SK-N-SH (cell line): Measurements from ENCODE around the gene POLE3. TPM values are rescaled to one million over a fixed set of nuclear protein-coding genes. Genes with fewer than 3 reads are reported as not detected.

Experiments
- CTCF ChIA-PET: fragments of 300-600, 350-600 bp; formaldehyde crosslinking; extraction: SDS; loops from one replicate; lab custom pipeline; 2021; lab: Yijun Ruan, JAX
- POLR2A ChIA-PET: fragments of 350-600 bp; sonication (Branson Sonifier 250); formaldehyde crosslinking; extraction: SDS; loops from one replicate; lab custom pipeline; 2020; ENCODE audit warnings: antibody characterized with exemption, inconsistent platforms; lab: Yijun Ruan, JAX
- DNase-seq: peaks from one replicate; pipeline ENCODE4 v3.0.0; 2012
- H2AFZ ChIP-seq: fragments of 200-600 bp; sonication (generic); 2 replicates; pipeline ENCODE4 v1.8.1; 2016; ENCODE audit warnings: antibody characterized with exemption, mild to moderate bottlenecking, low read depth
- H3F3A ChIP-seq: fragments of 200-600 bp; sonication (generic); replicated peaks from 2 replicates; pipeline ENCODE3; 2016; ENCODE audit warnings: antibody characterized with exemption, mild to moderate bottlenecking; ENCODE audit not compliant: insufficient read depth
- H3K27ac ChIP-seq, 2 experiments: fragments of 200-500 bp in 1 of 2; fragments of 200-600 bp in 1 of 2; sonication (Bioruptor generic) in 1 of 2; sonication (generic), shearing (Covaris generic) in 1 of 2; 2 replicates each; pipeline versions ENCODE4 v1.5.1 to v1.6.1; 2014 to 2016; ENCODE audit warnings: low read depth in 2 of 2, inconsistent platforms in 1 of 2, low read length in 1 of 2, mild to moderate bottlenecking in 1 of 2, mixed read lengths in 1 of 2
- H3K27me3 ChIP-seq: fragments of 200-600 bp; sonication (generic), shearing (Covaris generic); 2 replicates; pipeline ENCODE4 v1.6.1; 2016; ENCODE audit warnings: mixed run types; ENCODE audit not compliant: insufficient read depth
- H3K36me3 ChIP-seq, 2 experiments: fragments of 200-500 bp in 1 of 2; fragments of 200-600 bp in 1 of 2; sonication (Bioruptor generic) in 1 of 2; sonication (generic) in 1 of 2; replicated peaks in 1 of 2; 2 replicates each; pipeline versions ENCODE3 to v1.5.1; 2014 to 2016; ENCODE audit warnings: low read length in 1 of 2, mild to moderate bottlenecking in 1 of 2; ENCODE audit not compliant: insufficient read depth in 2 of 2, control insufficient read depth in 1 of 2
- H3K4me1 ChIP-seq, 2 experiments: fragments of 200-500 bp in 1 of 2; fragments of 200-600 bp in 1 of 2; sonication (Bioruptor generic) in 1 of 2; sonication (generic), shearing (Covaris generic) in 1 of 2; 2 replicates each; pipeline versions ENCODE4 v1.5.1 to v1.6.1; 2014 to 2016; ENCODE audit warnings: low read depth in 1 of 2, low read length in 1 of 2, mixed run types in 1 of 2; ENCODE audit not compliant: insufficient read depth in 2 of 2, control insufficient read depth in 1 of 2
- H3K4me2 ChIP-seq: fragments of 200-600 bp; sonication (generic), shearing (Covaris generic); 2 replicates; pipeline ENCODE4 v1.6.1; 2017; ENCODE audit warnings: mixed run types
- H3K4me3 ChIP-seq, 2 experiments: fragments of 200-500 bp in 1 of 2; fragments of 200-600 bp in 1 of 2; sonication (Bioruptor generic) in 1 of 2; sonication (generic), shearing (Covaris generic) in 1 of 2; 2 replicates each; pipeline versions ENCODE4 v1.5.1 to v1.8.1; 2014 to 2016; ENCODE audit warnings: low read depth in 2 of 2, inconsistent platforms in 1 of 2, low read length in 1 of 2, mild to moderate bottlenecking in 1 of 2, mixed read lengths in 1 of 2, moderate library complexity in 1 of 2
- H3K79me2 ChIP-seq: fragments of 200-600 bp; sonication (generic); 2 replicates; pipeline ENCODE4 v1.8.1; 2017; ENCODE audit warnings: mild to moderate bottlenecking; ENCODE audit not compliant: insufficient read depth
- H3K9ac ChIP-seq: fragments of 200-600 bp; sonication (generic); 2 replicates; pipeline ENCODE4 v1.6.1; 2017; ENCODE audit warnings: mixed run types
- H3K9me2 ChIP-seq: fragments of 200-600 bp; sonication (generic); 2 replicates; pipeline ENCODE4 v1.6.1; 2017; ENCODE audit warnings: mixed run types
- H3K9me3 ChIP-seq: fragments of 200-600 bp; sonication (generic); 2 replicates; pipeline ENCODE4 v1.6.1; 2017; ENCODE audit warnings: mixed run types, mild to moderate bottlenecking, moderate library complexity
- H4K20me1 ChIP-seq: fragments of 200-600 bp; sonication (generic); 2 replicates; pipeline ENCODE4 v1.6.1; 2017; ENCODE audit warnings: mild to moderate bottlenecking, mixed run types; ENCODE audit not compliant: insufficient read depth
- CHD2 ChIP-seq: fragments of 150-350 bp; IDR thresholded peaks from 2 replicates; pipeline ENCODE4 v1.6.1; 2018; ENCODE audit warnings: low read length; ENCODE audit not compliant: partially characterized antibody
- ELF1 ChIP-seq: IDR thresholded peaks from 2 replicates; pipeline ENCODE4 v1.4.0; 2012
- EP300 ChIP-seq, 2 experiments: IDR thresholded peaks; 2 replicates each; pipeline versions ENCODE4 v1.4.0 to v1.6.1; 2012; ENCODE audit warnings: borderline replicate concordance in 1 of 2, low read depth in 1 of 2, low read length in 1 of 2
- FOSL2 ChIP-seq: IDR thresholded peaks from 2 replicates; pipeline ENCODE4 v1.4.0; 2012; ENCODE audit warnings: low read depth, mild to moderate bottlenecking, moderate library complexity, borderline replicate concordance
- FOXJ3 ChIP-seq: sonication (generic); formaldehyde crosslinking; IDR thresholded peaks from 2 replicates; pipeline ENCODE4 v1.5.1; 2020; ENCODE audit warnings: mild to moderate bottlenecking, missing genetic modification reagents
- JUND ChIP-seq: IDR thresholded peaks from 2 replicates; pipeline ENCODE4 v1.4.0; 2012
- MAX ChIP-seq: IDR thresholded peaks from 2 replicates; pipeline ENCODE4 v1.4.0; 2012; ENCODE audit warnings: low read depth
- MEF2A ChIP-seq: IDR thresholded peaks from 2 replicates; pipeline ENCODE4 v1.4.0; 2012; ENCODE audit warnings: low read depth, borderline replicate concordance
- NFIC ChIP-seq: IDR thresholded peaks from 2 replicates; pipeline ENCODE4 v1.4.0; 2012; ENCODE audit warnings: borderline replicate concordance
- NRF1 ChIP-seq: IDR thresholded peaks from 2 replicates; pipeline ENCODE4 v1.6.1; 2012; ENCODE audit warnings: low read depth, mild to moderate bottlenecking, low read length
- RAD21 ChIP-seq: IDR thresholded peaks from 2 replicates; pipeline ENCODE4 v1.6.1; 2012; ENCODE audit warnings: mild to moderate bottlenecking, low read length
- RCOR1 ChIP-seq: fragments of 150-350 bp; IDR thresholded peaks from 2 replicates; pipeline ENCODE4 v1.6.1; 2017; ENCODE audit warnings: antibody characterized with exemption, low read length
- RFX5 ChIP-seq: IDR thresholded peaks from 2 replicates; pipeline ENCODE4 v1.6.1; 2012; ENCODE audit warnings: mild to moderate bottlenecking, improper control_type of control experiment, low read length
- RXRA ChIP-seq: IDR thresholded peaks from 2 replicates; pipeline ENCODE4 v1.4.0; 2012; ENCODE audit warnings: low read depth, mild to moderate bottlenecking, borderline replicate concordance
- SIN3A ChIP-seq: IDR thresholded peaks from 2 replicates; pipeline ENCODE4 v1.6.1; 2012; ENCODE audit warnings: low read depth, mild to moderate bottlenecking, low read length, moderate library complexity, borderline replicate concordance
- SMC3 ChIP-seq: IDR thresholded peaks from 2 replicates; pipeline ENCODE4 v1.6.1; 2012; ENCODE audit warnings: low read depth, low read length, improper control_type of control experiment
- TCF12 ChIP-seq: IDR thresholded peaks from 2 replicates; pipeline ENCODE4 v1.4.0; 2012
- TEAD4 ChIP-seq: IDR thresholded peaks from 2 replicates; pipeline ENCODE4 v1.4.0; 2012; ENCODE audit warnings: mild to moderate bottlenecking, borderline replicate concordance; ENCODE audit not compliant: insufficient read depth
- WGBS: methylation state at CpG from one replicate; pipeline ENCODE4 v1.1.6; 2017; ENCODE audit warnings: low lambda C conversion rate; 5-methylcytosine and 5-hydroxymethylcytosine counted together
- polyA plus RNA-seq, 3 experiments: library from polyadenylated mRNA; depleted of rRNA; stranded (reverse); fragments of >200 nt; gene quantifications; 2 replicates each; pipeline ENCODE4 v1.2.3, GENCODE V29; 2012
- TF ChIP-seq, protein P1 (sequence below): fragments of 150-350 bp; IDR thresholded peaks from 2 replicates; pipeline ENCODE4 v1.6.1; 2017; ENCODE audit warnings: antibody characterized with exemption, low read length, low read depth, borderline replicate concordance
- TF ChIP-seq, protein P2 (sequence below): IDR thresholded peaks from 2 replicates; pipeline ENCODE4 v1.4.0; 2012; ENCODE audit warnings: low read depth, borderline replicate concordance
- TF ChIP-seq, protein P3 (sequence below): fragments of 150-350 bp; IDR thresholded peaks from 2 replicates; pipeline ENCODE4 v1.6.1; 2016; ENCODE audit warnings: mild to moderate bottlenecking, low read depth, low read length
- TF ChIP-seq, protein P4 (sequence below): IDR thresholded peaks from 2 replicates; pipeline ENCODE4; 2012
- TF ChIP-seq, protein P5 (sequence below): fragments of 200-600 bp; sonication (generic); IDR thresholded peaks from 2 replicates; pipeline ENCODE4 v1.6.1; 2017; ENCODE audit warnings: antibody characterized with exemption, mild to moderate bottlenecking, moderate library complexity

The POLE3 gene
- polyA plus RNA-seq, 1 of the 3 experiments (the other 2 are of a cell fraction): 40.1 TPM

- no peak overlapping the region for H3K4me3 ChIP-seq
- ChIA-PET POLR2A (no interaction called here), CTCF (interaction anchor here (0.9 to 2.6 kb wide), 8 partner anchors 11 to 227 kb away, joined by 3 to 7 read pairs (median 3); no protein-coding TSS in a partner anchor)
- H3K79me2 ChIP-seq: no peaks in the 10 kb centered on the region
- H3K27me3 ChIP-seq: peaks cover 8% of the 10 kb centered on the region; the same call in 1 of the 2 replicates
- H3K9me2 ChIP-seq: no peaks in the 10 kb centered on the region
- H3K4me2 ChIP-seq: no peak overlapping the region
- no peaks in the 10 kb centered on the region for H3K36me3 ChIP-seq
- H4K20me1 ChIP-seq: no peaks in the 10 kb centered on the region
- no peaks in the 10 kb centered on the region for H3F3A ChIP-seq
- no peak for DNase-seq
- no peaks in the 10 kb centered on the region for H3K9me3 ChIP-seq
- TF ChIP-seq RXRA: no peak
- TF ChIP-seq JUND: no peak
- TF ChIP-seq EP300 (IDR thresholded peaks at IDR 0.05; ENCODE audit: borderline replicate concordance in 1 of 2, low read depth in 1 of 2, low read length in 1 of 2): no peak
- TF ChIP-seq, protein P1, sequence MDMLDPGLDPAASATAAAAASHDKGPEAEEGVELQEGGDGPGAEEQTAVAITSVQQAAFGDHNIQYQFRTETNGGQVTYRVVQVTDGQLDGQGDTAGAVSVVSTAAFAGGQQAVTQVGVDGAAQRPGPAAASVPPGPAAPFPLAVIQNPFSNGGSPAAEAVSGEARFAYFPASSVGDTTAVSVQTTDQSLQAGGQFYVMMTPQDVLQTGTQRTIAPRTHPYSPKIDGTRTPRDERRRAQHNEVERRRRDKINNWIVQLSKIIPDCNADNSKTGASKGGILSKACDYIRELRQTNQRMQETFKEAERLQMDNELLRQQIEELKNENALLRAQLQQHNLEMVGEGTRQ: no peak
- TF ChIP-seq RCOR1: no peak
- TF ChIP-seq CHD2: no peak
- no peak for TF ChIP-seq NFIC
- no peak for TF ChIP-seq TEAD4
- no peak for TF ChIP-seq SMC3
- no peak for TF ChIP-seq MEF2A
- TF ChIP-seq, protein P2, sequence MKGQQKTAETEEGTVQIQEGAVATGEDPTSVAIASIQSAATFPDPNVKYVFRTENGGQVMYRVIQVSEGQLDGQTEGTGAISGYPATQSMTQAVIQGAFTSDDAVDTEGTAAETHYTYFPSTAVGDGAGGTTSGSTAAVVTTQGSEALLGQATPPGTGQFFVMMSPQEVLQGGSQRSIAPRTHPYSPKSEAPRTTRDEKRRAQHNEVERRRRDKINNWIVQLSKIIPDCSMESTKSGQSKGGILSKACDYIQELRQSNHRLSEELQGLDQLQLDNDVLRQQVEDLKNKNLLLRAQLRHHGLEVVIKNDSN: no peak
- TF ChIP-seq SIN3A: no peak
- no peak for TF ChIP-seq ELF1
- TF ChIP-seq RAD21: no peak
- no peak for TF ChIP-seq TCF12
- no peak for TF ChIP-seq RFX5
- H3K9ac ChIP-seq: no peak overlapping the region
- no peak overlapping the region for H2AFZ ChIP-seq
- H3K27ac ChIP-seq: no peak overlapping the region
- no peaks in the 10 kb centered on the region for H3K4me1 ChIP-seq
These were observed 20.7 kb upstream of the POLE3 start for GRCh38 chr9:113431191-113431590.

DNA sequence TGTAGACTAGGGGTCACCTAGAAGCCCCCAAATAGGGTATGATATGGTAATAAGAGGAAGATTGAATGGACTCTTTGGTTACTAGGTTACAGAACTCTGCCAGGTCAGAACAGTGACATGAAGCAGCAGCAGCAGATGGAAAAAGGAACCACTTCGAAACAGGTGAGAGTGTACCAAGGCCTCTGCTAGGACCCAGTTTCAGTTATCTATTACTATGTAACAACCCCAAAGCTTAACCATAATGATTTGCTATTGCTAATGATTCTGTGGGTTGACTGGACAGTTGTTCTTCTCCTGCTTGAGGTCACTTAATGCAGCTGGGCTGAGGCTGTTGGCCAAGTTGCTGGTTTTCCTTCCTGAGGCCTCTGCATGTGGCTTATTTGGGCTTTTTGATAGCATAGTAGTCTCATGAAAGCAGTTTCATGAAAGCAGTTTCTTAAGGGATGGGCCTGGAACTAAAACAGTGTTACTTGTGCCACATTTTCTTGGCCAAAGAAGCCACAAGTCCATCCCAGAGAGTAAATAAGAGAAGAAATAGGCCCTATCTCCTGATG is 17.7 kb upstream of the POLE3 start:
- no peaks in the 10 kb centered on the region for H3K36me3 ChIP-seq
- H3K9ac ChIP-seq: no peak overlapping the region
- 57% methylated on average over 1 of the region's 1 CpG for WGBS
- CTCF ChIA-PET: interaction anchor here (1.2 to 1.9 kb wide), 3 partner anchors 18 to 230 kb away, joined by 3 to 9 read pairs (median 4); no protein-coding TSS in a partner anchor
- H4K20me1 ChIP-seq: no peaks in the 10 kb centered on the region
- H2AFZ ChIP-seq: no peak overlapping the region
- H3K9me2 ChIP-seq: no peaks in the 10 kb centered on the region
- H3K79me2 ChIP-seq: no peaks in the 10 kb centered on the region
- H3K4me3 ChIP-seq: no peak overlapping the region
- no peak for DNase-seq
- no peak overlapping the region for H3K4me2 ChIP-seq
- H3K9me3 ChIP-seq: no peaks in the 10 kb centered on the region
- peaks cover 5% of the 10 kb centered on the region; the same call in 1 of the 2 replicates for H3K27me3 ChIP-seq
- no peak overlapping the region for H3K27ac ChIP-seq
- H3K4me1 ChIP-seq: no peaks in the 10 kb centered on the region
- no peaks in the 10 kb centered on the region for H3F3A ChIP-seq
- POLR2A ChIA-PET: interaction anchor here (1.0 kb wide), 1 partner anchor 18 kb away, joined by 4 read pairs; the partner anchor contains the start of genes C9orf43 and POLE3
- TF ChIP-seq RXRA: no peak
- TF ChIP-seq FOSL2: no peak
- TF ChIP-seq FOXJ3 (CRISPR knock-in tag): no peak
- TF ChIP-seq NRF1: no peak
- TF ChIP-seq SMC3: no peak
- TF ChIP-seq MAX: no peak
- TF ChIP-seq, protein P2: no peak
- TF ChIP-seq NFIC: no peak
- TF ChIP-seq, protein P3, sequence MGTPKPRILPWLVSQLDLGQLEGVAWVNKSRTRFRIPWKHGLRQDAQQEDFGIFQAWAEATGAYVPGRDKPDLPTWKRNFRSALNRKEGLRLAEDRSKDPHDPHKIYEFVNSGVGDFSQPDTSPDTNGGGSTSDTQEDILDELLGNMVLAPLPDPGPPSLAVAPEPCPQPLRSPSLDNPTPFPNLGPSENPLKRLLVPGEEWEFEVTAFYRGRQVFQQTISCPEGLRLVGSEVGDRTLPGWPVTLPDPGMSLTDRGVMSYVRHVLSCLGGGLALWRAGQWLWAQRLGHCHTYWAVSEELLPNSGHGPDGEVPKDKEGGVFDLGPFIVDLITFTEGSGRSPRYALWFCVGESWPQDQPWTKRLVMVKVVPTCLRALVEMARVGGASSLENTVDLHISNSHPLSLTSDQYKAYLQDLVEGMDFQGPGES: no peak
- TF ChIP-seq, protein P4, sequence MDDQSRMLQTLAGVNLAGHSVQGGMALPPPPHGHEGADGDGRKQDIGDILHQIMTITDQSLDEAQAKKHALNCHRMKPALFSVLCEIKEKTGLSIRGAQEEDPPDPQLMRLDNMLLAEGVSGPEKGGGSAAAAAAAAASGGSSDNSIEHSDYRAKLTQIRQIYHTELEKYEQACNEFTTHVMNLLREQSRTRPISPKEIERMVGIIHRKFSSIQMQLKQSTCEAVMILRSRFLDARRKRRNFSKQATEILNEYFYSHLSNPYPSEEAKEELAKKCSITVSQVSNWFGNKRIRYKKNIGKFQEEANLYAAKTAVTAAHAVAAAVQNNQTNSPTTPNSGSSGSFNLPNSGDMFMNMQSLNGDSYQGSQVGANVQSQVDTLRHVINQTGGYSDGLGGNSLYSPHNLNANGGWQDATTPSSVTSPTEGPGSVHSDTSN: no peak
- TF ChIP-seq, protein P5, sequence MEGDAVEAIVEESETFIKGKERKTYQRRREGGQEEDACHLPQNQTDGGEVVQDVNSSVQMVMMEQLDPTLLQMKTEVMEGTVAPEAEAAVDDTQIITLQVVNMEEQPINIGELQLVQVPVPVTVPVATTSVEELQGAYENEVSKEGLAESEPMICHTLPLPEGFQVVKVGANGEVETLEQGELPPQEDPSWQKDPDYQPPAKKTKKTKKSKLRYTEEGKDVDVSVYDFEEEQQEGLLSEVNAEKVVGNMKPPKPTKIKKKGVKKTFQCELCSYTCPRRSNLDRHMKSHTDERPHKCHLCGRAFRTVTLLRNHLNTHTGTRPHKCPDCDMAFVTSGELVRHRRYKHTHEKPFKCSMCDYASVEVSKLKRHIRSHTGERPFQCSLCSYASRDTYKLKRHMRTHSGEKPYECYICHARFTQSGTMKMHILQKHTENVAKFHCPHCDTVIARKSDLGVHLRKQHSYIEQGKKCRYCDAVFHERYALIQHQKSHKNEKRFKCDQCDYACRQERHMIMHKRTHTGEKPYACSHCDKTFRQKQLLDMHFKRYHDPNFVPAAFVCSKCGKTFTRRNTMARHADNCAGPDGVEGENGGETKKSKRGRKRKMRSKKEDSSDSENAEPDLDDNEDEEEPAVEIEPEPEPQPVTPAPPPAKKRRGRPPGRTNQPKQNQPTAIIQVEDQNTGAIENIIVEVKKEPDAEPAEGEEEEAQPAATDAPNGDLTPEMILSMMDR: no peak
